Astrocyte of the hippocampus (primary cell): ENCODE measurements around the gene BTG2.

Experiments
- DNase-seq: peaks from one replicate; pipeline ENCODE4 v3.0.0; 2011; ENCODE audit warnings: low read depth, low spot score

Gene BTG2

DNA sequence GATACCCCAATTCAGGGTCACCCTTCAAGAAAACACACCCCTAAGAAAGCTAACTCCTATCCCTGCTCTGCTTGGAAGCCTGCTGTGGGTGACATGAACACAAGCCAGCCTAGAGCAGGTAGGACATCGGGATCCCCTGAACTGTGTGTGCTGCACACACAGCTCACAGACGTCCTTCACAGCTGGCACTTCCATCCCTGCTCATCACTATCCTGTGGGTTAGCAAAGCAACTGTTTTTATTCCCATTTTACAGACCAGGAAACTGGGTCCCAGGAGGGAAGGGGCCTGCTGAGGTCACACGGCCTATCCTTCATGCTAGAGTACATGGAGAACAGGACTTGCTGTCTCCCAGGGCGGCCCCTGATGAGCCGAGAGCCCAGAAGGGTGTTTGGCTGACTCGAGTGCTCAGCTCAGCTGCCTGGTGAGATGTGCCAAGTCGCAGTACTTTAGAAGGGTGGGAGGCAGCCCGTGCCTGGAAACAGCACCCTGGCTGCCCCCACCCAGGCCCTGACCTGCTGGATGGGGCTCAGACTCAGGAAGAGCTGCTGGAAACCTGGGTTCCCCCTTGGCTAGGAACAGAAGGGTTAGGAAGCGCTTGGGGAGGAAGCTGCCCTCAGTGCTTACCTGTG, 28.3 kb upstream of the BTG2 start:
- no peak for DNase-seq

DNA sequence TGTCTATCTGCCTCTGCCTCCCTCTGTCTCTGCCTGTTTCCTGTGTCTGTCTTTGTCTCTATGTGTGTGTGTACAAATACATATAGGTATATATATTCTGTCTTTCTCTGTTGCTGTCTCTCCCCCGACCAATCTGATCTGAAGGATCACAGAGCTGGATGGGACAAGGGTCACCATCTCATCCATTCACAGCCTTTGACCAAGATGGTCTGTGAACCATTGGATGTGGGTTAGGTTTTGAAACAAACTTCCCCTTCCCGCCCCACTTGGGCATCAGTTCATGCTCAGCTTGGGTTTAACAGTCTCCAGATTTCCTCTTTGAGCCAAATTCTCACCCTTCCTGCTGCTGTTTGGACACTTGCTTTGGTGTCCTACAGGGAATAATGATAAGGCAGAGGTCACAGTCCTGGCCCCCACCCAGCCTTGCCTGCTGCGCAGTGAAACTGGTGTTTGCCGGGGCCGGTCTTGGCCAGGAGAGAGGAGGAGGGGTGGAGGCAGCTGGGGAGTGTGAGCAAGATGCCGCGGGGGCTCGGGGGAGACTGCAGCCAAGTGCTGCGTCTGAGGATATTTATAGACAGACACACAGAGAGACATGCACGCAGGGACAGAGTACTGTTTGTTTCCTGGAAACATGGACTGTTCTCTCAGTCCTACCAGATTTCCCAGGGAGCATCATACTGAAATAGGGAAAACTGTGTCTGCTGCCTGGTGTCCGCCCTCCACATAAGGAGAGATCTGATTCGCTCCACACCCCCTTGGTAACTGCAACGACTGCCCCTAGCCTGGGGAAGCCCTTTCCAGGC, 27.0 kb upstream of the BTG2 start:
- DNase-seq = peak; percentile 79

- no peak for DNase-seq
Measured at GRCh38 chr1:203278885-203279406, 26.4 kb upstream of the BTG2 start.

DNA sequence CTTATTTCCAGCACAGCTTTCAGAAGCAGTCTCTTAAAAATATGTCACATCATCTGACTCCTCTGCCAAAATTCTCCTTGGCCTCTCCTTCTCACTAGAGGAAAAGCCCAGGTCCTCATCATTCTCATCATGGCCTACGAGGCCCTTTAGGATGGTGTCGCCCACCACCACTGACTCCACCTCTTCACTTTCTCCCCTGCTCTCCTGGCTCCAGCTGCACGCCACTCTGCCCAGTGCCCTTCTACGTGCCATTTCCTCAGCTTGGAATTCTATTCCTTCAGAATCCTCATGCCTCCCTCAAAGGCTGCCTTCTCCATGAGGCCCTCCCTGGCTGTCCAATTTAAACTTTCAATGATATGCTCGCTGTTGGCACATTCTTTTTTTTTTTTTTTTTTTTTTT, 25.3 kb upstream of the BTG2 start:
- DNase-seq = no peak

DNA sequence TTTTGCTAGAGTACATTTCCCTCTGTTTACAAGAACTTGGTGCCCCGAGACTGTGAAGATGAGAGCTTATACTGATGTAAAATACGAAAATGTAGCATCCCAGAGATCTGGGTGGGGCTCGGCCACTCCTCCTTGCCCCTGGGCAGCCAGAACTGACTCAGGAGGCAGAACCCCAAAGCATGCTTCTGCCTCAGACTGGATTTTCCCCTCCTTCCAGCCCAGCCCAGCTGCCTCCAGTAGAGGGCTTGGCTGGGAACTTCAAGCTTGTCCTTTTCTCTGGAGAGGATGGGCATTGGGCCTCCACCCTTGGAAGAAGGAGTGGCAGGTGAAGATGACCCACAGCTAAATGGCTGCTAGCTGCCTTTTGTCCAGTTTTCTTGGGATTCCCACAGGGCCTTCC, 24.3 kb upstream of the BTG2 start:
- DNase-seq = no peak

- DNase-seq = no peak
Measured at GRCh38 chr1:203281851-203282661, 23.3 kb upstream of the BTG2 start.

DNA sequence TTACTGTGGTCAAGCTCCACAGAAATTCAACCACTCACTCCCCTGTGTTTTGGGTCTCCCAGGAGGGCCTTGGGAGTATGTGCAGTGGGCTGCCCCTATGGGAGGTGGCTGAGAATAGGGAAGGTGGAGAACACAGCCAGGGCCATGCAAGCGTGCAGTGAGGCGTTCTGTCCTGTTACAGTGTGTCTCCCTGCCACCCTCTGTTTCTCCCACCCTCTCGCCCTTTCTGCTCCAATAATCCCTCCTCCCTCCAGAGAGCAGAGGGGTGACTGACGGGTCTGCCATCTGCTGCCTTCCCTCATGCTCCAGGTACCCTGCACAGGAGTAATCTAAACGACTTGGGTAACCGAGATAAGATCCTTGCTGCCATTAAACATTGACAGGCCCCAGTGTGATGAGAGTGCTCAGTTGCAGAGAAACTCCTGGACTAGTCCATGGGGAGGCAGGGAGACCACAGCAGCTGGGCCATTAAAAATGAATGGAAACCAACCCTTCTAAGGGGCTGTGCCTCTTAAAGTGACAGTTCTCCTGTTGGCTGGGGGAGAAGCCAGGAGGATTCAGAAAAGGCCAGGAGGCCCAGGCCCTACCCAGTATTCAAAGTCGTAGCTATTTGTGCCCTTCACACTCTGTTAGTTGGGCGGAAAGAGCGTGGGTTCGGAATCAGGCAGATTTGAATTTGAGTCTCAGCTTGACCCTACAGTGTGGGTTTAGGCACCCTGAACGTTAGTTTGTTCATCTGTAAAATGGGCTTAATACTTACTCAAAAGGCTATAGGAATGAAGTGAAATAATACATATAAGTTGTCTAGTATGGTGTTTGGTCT, 22.4 kb upstream of the BTG2 start:
- DNase-seq = no peak

- DNase-seq = no peak
Measured at GRCh38 chr1:203283597-203283996, 21.7 kb upstream of the BTG2 start.

- DNase-seq = no peak
Measured at GRCh38 chr1:203284411-203285123, 20.8 kb upstream of the BTG2 start.

DNA sequence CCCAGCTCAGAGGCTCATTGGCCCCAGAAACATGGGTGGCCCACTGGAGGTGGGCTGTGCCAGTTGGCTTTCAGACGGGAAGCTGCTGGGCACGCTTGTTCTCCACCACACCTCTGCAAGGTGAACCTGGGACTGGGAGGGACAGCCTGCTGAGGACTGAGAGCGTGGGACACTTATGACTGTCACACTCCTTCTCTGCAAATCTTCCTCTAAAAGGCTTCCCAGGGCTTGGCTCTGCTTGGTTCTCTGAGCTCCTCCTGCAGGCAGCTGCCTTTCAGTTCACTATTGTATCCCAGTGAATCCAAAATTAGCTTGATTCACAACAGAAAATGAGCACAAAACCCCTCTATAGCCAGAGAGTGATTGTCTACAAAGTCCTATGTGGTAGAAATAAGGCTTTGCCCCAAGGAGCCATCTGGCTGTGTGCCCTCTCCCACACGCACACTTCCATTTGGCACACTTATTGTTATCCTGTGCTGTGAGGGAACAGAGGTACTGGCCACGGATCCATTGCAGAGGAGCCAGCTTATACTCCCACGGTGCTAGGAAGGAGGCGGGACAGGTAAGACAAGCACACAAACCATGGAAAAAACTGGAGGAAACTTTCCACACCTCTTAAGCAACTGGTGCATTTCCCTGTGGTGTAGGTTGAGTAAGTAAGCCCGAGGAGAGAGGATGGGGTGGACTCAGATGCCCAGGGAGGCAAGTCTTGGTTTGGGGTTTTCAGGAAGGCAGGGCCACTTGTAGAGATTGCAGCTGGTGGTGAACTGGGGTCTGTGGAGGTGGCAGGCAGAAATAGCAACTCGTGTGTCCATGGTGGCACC, 18.9 kb upstream of the BTG2 start:
- no peak for DNase-seq

DNA sequence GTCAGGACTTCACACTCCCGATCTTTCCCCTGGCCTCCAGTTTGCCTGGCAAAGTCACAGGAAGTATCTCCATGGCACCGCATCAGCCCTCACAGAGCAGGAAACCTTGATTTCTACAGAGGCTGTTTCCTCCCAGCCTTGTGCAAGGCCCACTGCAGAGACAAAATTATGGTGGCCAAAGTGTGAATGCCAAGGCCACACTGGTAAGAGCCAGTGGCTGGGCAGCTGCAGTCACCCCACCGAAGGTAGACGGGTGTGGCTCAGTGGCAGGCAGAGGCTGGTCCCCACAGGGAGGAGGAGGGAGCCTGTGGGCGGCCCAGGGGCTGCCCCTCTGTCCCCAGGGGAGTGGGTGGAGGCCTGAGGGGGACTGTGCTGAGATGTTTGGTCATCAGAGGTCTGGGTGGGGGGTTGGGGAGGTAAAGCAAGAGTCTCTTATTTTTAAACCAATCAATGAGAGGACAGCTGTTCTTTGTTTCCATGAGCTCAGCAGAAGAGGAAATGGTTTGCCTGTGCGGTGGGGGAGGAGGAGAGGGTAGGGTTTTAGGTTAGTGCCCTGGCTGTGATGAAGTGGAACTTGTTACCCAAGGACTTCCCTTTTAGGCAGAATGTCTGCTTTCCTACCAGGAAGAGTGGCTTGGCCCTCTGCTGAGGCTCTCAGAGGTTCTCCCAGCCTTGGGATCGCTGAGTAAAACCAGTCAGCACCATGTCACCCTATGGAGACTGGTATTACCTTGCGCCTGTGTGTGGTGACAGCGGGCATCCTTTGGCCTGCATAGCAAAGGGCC, 18.0 kb upstream of the BTG2 start:
- DNase-seq = no peak

GRCh38 chr1:203287898-203288297, 17.4 kb upstream of the BTG2 start:
- no peak for DNase-seq

GRCh38 chr1:203288400-203288799, 16.9 kb upstream of the BTG2 start:
- DNase-seq = no peak

DNA sequence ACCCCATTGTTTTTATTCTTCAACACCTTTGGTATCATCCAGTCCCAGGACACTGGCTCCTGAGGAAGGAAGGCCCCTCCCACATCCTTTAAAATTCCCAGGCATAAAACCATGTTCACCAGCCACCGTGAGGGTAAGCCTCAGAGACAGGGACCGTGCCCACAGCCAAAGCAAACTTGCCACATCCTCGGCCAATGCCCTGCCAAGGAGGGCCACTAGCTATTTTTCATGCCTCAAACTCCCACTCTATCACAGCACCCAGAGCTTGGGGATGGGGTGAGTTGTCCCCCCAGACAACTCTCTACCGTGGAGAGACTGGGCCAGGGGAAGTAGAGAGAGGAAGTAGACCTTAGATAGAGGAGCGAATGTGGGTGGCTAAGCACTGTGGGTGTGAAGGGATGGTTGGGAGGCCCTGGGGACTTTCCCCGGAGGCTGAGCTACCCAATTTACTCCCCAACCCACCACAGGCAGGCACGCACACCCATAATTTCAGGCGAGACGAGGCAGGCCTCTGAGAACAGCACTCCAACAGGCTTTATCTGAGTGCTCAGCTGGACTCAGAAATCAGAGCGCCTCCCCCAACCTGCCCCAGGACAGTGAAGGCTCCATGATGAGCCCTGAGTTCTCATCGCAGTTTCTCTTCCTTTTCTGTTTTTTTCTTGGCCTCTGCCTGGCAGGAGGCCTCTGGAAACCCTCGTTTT, 15.9 kb upstream of the BTG2 start:
- DNase-seq = no peak

GRCh38 chr1:203289982-203290260, 15.4 kb upstream of the BTG2 start:
- no peak for DNase-seq

DNA sequence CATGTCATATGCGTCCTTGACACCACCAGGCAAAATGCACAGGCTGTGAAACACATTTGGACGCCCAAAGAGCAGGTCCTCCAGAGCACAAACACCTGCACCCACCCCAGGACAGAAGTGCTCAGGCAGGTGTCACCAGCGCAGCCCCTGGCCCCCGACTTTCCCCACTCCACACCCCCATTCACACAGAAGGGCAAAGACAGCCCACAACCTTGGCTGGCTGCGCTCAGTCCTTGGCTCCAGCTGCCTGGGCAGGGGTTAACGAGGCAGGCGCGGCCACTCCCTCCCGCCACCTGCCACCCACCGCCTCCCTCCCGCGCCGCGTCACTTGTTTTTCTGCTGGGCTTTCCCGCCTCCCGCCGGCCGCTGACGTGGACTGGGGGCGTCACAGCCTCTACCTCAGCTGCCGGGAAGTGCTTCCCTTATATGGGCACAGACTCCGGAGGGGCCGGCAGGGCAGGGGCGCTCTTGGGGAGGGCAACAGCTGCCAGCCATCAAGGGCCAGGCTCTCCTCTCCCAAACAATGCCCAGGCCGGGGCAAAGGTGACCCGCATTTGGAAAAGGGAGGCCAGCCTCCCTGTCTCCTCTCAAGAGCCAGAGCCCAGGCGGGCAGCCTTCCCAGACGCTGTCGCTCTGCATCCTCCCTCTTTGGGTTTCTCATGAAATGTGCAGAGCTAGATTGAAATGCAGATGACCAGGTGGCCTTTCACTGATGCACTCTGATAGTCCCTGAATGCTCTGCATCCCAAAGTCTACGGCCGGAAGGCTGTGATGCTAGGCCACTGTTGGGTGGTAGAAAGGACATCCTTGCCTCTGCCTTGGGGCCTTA, 14.8 kb upstream of the BTG2 start:
- peak; percentile 96 for DNase-seq

- DNase-seq = no peak
Measured at GRCh38 chr1:203291201-203292096, 13.9 kb upstream of the BTG2 start.
